Lower leg skin (tissue), 3 donors: ENCODE data around the gene ZCCHC4.
"Not testable (repeated sequence)": the region's sequence is repeated elsewhere in the genome, so short reads cannot be mapped to it uniquely, and the experiment has no call there.

Source experiments
- POLR2A ChIP-seq, 2 donors: fragments of 450-650 bp; IDR thresholded peaks; one replicate each; pipeline ENCODE4 v1.6.1; 2016 to 2017; ENCODE audit warnings: antibody characterized with exemption in 2 of 2, mild to moderate bottlenecking in 1 of 2, moderate library complexity in 1 of 2
- TF ChIP-seq, protein P1 (sequence below), 3 donors: fragments of 450-650 bp; IDR thresholded peaks; one replicate each; pipeline ENCODE4 v1.5.1; 2016; ENCODE audit warnings: antibody characterized with exemption in 3 of 3, mild to moderate bottlenecking in 3 of 3, moderate library complexity in 2 of 3

DNA sequence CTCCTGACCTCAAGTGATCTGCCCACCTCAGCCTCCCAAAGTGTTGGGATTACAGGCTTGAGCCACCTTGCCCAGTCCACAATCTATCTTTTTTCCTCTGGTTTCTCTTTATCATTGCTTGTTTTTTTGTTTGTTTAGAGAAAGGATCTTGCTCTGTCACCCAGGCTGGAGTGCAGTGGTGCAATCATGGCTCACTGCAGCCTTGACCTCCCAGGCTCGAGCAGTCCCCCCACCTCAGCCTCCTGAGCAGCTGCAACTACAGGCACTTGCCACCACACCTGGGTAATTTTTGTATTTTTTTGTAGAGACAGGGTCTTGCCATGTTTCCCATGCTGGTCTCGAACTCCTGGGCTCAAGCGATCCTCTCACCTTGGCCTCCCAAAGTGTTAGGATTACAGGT lies 15.9 kb downstream of the ZCCHC4 start:
- TF ChIP-seq, protein P1, sequence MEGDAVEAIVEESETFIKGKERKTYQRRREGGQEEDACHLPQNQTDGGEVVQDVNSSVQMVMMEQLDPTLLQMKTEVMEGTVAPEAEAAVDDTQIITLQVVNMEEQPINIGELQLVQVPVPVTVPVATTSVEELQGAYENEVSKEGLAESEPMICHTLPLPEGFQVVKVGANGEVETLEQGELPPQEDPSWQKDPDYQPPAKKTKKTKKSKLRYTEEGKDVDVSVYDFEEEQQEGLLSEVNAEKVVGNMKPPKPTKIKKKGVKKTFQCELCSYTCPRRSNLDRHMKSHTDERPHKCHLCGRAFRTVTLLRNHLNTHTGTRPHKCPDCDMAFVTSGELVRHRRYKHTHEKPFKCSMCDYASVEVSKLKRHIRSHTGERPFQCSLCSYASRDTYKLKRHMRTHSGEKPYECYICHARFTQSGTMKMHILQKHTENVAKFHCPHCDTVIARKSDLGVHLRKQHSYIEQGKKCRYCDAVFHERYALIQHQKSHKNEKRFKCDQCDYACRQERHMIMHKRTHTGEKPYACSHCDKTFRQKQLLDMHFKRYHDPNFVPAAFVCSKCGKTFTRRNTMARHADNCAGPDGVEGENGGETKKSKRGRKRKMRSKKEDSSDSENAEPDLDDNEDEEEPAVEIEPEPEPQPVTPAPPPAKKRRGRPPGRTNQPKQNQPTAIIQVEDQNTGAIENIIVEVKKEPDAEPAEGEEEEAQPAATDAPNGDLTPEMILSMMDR (IDR thresholded peaks at IDR 0.05), result not testable (repeated sequence)
- not testable (repeated sequence) for TF ChIP-seq POLR2A (IDR thresholded peaks at IDR 0.05)
